ENCODE data around the gene OPRPN. TPM values are rescaled to one million over a fixed set of nuclear protein-coding genes. Genes with fewer than 3 reads are reported as not detected.

OPRPN gene
- total and polyA plus RNA-seq, 2 of the 8 experiments (the other 6 are each of a cell fraction or from before 2014, with no cell fraction given): not detected

GRCh38 chr4:70405765-70406164 lies 8.0 kb downstream of the OPRPN start (continued):
- no peak for TF ChIP-seq NANOG (IDR thresholded peaks at IDR 0.05; ENCODE audit: insufficient read depth, low read depth, low read length, poor library complexity, severe bottlenecking)
- TF ChIP-seq RFX5 (IDR thresholded peaks at IDR 0.05; ENCODE audit: borderline replicate concordance, low read depth, low read length): no peak
- TF ChIP-seq CREB1 (IDR thresholded peaks at IDR 0.05): no peak
